ENCODE results near the gene PLCXD3.

GRCh38 chr5:41427505-41427904 lies 82.9 kb downstream of the PLCXD3 start:
- TF ChIP-seq CTCF (conservative IDR thresholded peaks at IDR 0.05; ENCODE audit: low read depth, low read length) (no peak), EZH2phosphoT487 (IDR thresholded peaks at IDR 0.05; ENCODE audit: borderline replicate concordance, low read length) (no peak), EZH2 (IDR thresholded peaks at IDR 0.05; ENCODE audit: low read length, unreplicated experiment) (no peak)
